ENCODE data around the gene YWHAE.

The YWHAE gene

GRCh38 chr17:1322480-1322879, 77.5 kb downstream of the YWHAE start:
- no peak for TF ChIP-seq SIN3A (IDR thresholded peaks at IDR 0.05; ENCODE audit: borderline replicate concordance, insufficient read depth, low read length)
- TF ChIP-seq REST (IDR thresholded peaks at IDR 0.05; ENCODE audit: insufficient read depth in 1 of 2, low read depth in 2 of 2, low read length in 2 of 2) = no peak
- TF ChIP-seq FOXP2 (optimal IDR thresholded peaks at IDR 0.05; ENCODE audit: borderline replicate concordance, extremely low read depth, extremely low read length, insufficient read depth) = no peak
- TF ChIP-seq TAF1 (IDR thresholded peaks at IDR 0.05; ENCODE audit: borderline replicate concordance, insufficient read depth, low read length) = no peak
- TF ChIP-seq POLR2AphosphoS5 (IDR thresholded peaks at IDR 0.05; ENCODE audit: low read depth, low read length) = no peak

GRCh38 chr17:1322014-1322428, 78.0 kb downstream of the YWHAE start:
- TF ChIP-seq FOXP2 (optimal IDR thresholded peaks at IDR 0.05; ENCODE audit: borderline replicate concordance, extremely low read depth, extremely low read length, insufficient read depth) (no peak), TAF1 (IDR thresholded peaks at IDR 0.05; ENCODE audit: borderline replicate concordance, insufficient read depth, low read length) (no peak)

GRCh38 chr17:1315891-1316403, 84.1 kb downstream of the YWHAE start:
- no peak for TF ChIP-seq SIN3A (IDR thresholded peaks at IDR 0.05; ENCODE audit: borderline replicate concordance, insufficient read depth, low read length)
- no peak for TF ChIP-seq FOXP2 (optimal IDR thresholded peaks at IDR 0.05; ENCODE audit: borderline replicate concordance, extremely low read depth, extremely low read length, insufficient read depth)
- no peak for TF ChIP-seq REST (IDR thresholded peaks at IDR 0.05; ENCODE audit: insufficient read depth in 1 of 2, low read depth in 2 of 2, low read length in 2 of 2)
- no peak for TF ChIP-seq TAF1 (IDR thresholded peaks at IDR 0.05; ENCODE audit: borderline replicate concordance, insufficient read depth, low read length)
- TF ChIP-seq POLR2AphosphoS5 (IDR thresholded peaks at IDR 0.05; ENCODE audit: low read depth, low read length) = no peak

GRCh38 chr17:1315409-1315808, 84.6 kb downstream of the YWHAE start:
- TF ChIP-seq TAF1 (IDR thresholded peaks at IDR 0.05; ENCODE audit: borderline replicate concordance, insufficient read depth, low read length) (no peak), FOXP2 (optimal IDR thresholded peaks at IDR 0.05; ENCODE audit: borderline replicate concordance, extremely low read depth, extremely low read length, insufficient read depth) (no peak), REST (IDR thresholded peaks at IDR 0.05; ENCODE audit: insufficient read depth in 1 of 2, low read depth in 2 of 2, low read length in 2 of 2) (no peak), POLR2AphosphoS5 (IDR thresholded peaks at IDR 0.05; ENCODE audit: low read depth, low read length) (no peak), SIN3A (IDR thresholded peaks at IDR 0.05; ENCODE audit: borderline replicate concordance, insufficient read depth, low read length) (no peak)

- TF ChIP-seq SIN3A (IDR thresholded peaks at IDR 0.05; ENCODE audit: borderline replicate concordance, insufficient read depth, low read length) (no peak), REST (IDR thresholded peaks at IDR 0.05; ENCODE audit: insufficient read depth in 1 of 2, low read depth in 2 of 2, low read length in 2 of 2) (no peak), FOXP2 (optimal IDR thresholded peaks at IDR 0.05; ENCODE audit: borderline replicate concordance, extremely low read depth, extremely low read length, insufficient read depth) (no peak), TAF1 (IDR thresholded peaks at IDR 0.05; ENCODE audit: borderline replicate concordance, insufficient read depth, low read length) (no peak), POLR2AphosphoS5 (IDR thresholded peaks at IDR 0.05; ENCODE audit: low read depth, low read length) (no peak)
Observed at GRCh38 chr17:1313270-1314005, 86.6 kb downstream of the YWHAE start.

Data from PFSK-1 (cell line).